Neural cell (in vitro differentiated cells): ENCODE results near the gene SLCO1C1. TPM values are rescaled to one million over a fixed set of nuclear protein-coding genes. Genes with fewer than 3 reads are reported as not detected.

Source experiments
- H2AFZ ChIP-seq: fragments of 200-600, 300-800 bp; sonication (generic), shearing (Covaris generic); 2 replicates; pipeline ENCODE4 v1.6.0; 2014; ENCODE audit warnings: low read depth, mild to moderate bottlenecking, antibody characterized with exemption, low read length, moderate library complexity
- H3F3A ChIP-seq: fragments of 200-600 bp; shearing (Covaris generic); 2 replicates; pipeline ENCODE4 v1.6.1; 2016; ENCODE audit warnings: mild to moderate bottlenecking, moderate library complexity, mixed read lengths, antibody characterized with exemption, low read length; ENCODE audit not compliant: insufficient read depth, poor library complexity, severe bottlenecking
- H3K27ac ChIP-seq: fragments of 200-600, 300-800 bp; sonication (generic), shearing (Covaris generic); 2 replicates; pipeline ENCODE4 v1.5.1; 2014; ENCODE audit warnings: mild to moderate bottlenecking, low read length, moderate library complexity
- H3K27me3 ChIP-seq: fragments of 300-800, 200-600 bp; sonication (generic), shearing (Covaris generic); 2 replicates; pipeline ENCODE4 v1.6.0; 2014; ENCODE audit warnings: mild to moderate bottlenecking, low read depth, low read length, moderate library complexity; ENCODE audit not compliant: insufficient read depth
- H3K36me3 ChIP-seq: fragments of 300-800, 200-600 bp; sonication (generic), shearing (Covaris generic); 2 replicates; pipeline ENCODE4 v1.5.1; 2014; ENCODE audit warnings: mild to moderate bottlenecking, antibody characterized with exemption, low read length, moderate library complexity; ENCODE audit not compliant: insufficient read depth
- H3K4me2 ChIP-seq: fragments of 300-800, 200-600 bp; sonication (generic), shearing (Covaris generic); 2 replicates; pipeline ENCODE4 v1.6.0; 2014; ENCODE audit warnings: mild to moderate bottlenecking, low read length
- H3K4me3 ChIP-seq: fragments of 300-800, 200-600 bp; sonication (generic), shearing (Covaris generic); 2 replicates; pipeline ENCODE4 v1.5.1; 2014; ENCODE audit warnings: mild to moderate bottlenecking, low read length, moderate library complexity
- H3K79me2 ChIP-seq: fragments of 200-600 bp; shearing (Covaris generic); replicated peaks from 2 replicates; pipeline ENCODE4 v1.6.0; 2014; ENCODE audit warnings: mild to moderate bottlenecking, low read length, moderate library complexity; ENCODE audit not compliant: insufficient read depth
- H3K9ac ChIP-seq: fragments of 300-800, 200-600 bp; sonication (generic), shearing (Covaris generic); 2 replicates; pipeline ENCODE4 v1.6.1; 2016; ENCODE audit warnings: mild to moderate bottlenecking, low read length, mixed read lengths
- H3K9me2 ChIP-seq: fragments of 200-600 bp; shearing (Covaris generic); 2 replicates; pipeline ENCODE4 v1.6.1; 2016; ENCODE audit warnings: mild to moderate bottlenecking, low read length, mixed read lengths; ENCODE audit not compliant: insufficient read depth
- H3K9me3 ChIP-seq: fragments of 200-600, 300-800 bp; sonication (generic), shearing (Covaris generic); 2 replicates; pipeline ENCODE4 v1.6.1; 2016; ENCODE audit warnings: mild to moderate bottlenecking, mixed run types, low read length, moderate library complexity, mixed read lengths
- H4K20me1 ChIP-seq: fragments of 200-600 bp; shearing (Covaris generic); 2 replicates; pipeline ENCODE4 v1.6.1; 2016; ENCODE audit warnings: mild to moderate bottlenecking, mixed run types; ENCODE audit not compliant: insufficient read depth
- CTCF ChIP-seq: fragments of 450-650 bp; IDR thresholded peaks from 2 replicates; pipeline ENCODE4 v1.5.1; 2014; ENCODE audit warnings: antibody characterized with exemption, mild to moderate bottlenecking, moderate library complexity; ENCODE audit not compliant: poor library complexity, severe bottlenecking
- EP300 ChIP-seq: fragments of 450-650 bp; conservative IDR thresholded peaks from 2 replicates; pipeline ENCODE4 v1.6.1; 2014; ENCODE audit warnings: antibody characterized with exemption, mild to moderate bottlenecking, moderate library complexity; ENCODE audit not compliant: poor library complexity, severe bottlenecking
- EZH2 ChIP-seq: fragments of 200-600, 300-800 bp; shearing (Covaris generic), sonication (generic); IDR thresholded peaks from 2 replicates; pipeline ENCODE4 v1.6.1; 2014; ENCODE audit warnings: antibody characterized with exemption, low read length, borderline replicate concordance, mild to moderate bottlenecking; ENCODE audit not compliant: insufficient read depth, poor library complexity, severe bottlenecking
- MXI1 ChIP-seq: fragments of 450-650 bp; conservative IDR thresholded peaks from 2 replicates; pipeline ENCODE4 v1.6.1; 2014; ENCODE audit warnings: antibody characterized with exemption, mild to moderate bottlenecking; ENCODE audit not compliant: poor library complexity, severe bottlenecking
- POLR2AphosphoS5 ChIP-seq: IDR thresholded peaks from 2 replicates; pipeline ENCODE4 v1.6.1; 2012
- RAD21 ChIP-seq: fragments of 450-650 bp; conservative IDR thresholded peaks from 2 replicates; pipeline ENCODE4 v1.6.1; 2014; ENCODE audit warnings: antibody characterized with exemption, mild to moderate bottlenecking, moderate library complexity
- REST ChIP-seq: IDR thresholded peaks from 2 replicates; pipeline ENCODE4 v1.6.1; 2012; ENCODE audit warnings: borderline replicate concordance
- SMC3 ChIP-seq: fragments of 450-650 bp; conservative IDR thresholded peaks from 2 replicates; pipeline ENCODE4 v1.6.1; 2014; ENCODE audit warnings: antibody characterized with exemption, mild to moderate bottlenecking, moderate library complexity; ENCODE audit not compliant: poor library complexity
- TAF1 ChIP-seq: IDR thresholded peaks from 2 replicates; pipeline ENCODE4 v1.6.1; 2012; ENCODE audit warnings: low read depth
- polyA plus RNA-seq: library from polyadenylated mRNA; depleted of rRNA; stranded (reverse); fragments of >200 nt; gene quantifications from 2 replicates; pipeline ENCODE4 v1.2.3, GENCODE V29; 2014

The SLCO1C1 gene
- polyA plus RNA-seq, 1 donor from 2014 or later = not detected

GRCh38 chr12:20657496-20657895, 37.6 kb upstream of the SLCO1C1 start:
- H4K20me1 ChIP-seq = no peaks in the 10 kb centered on the region
- H3K27me3 ChIP-seq = no peaks in the 10 kb centered on the region
- no peaks in the 10 kb centered on the region for H3F3A ChIP-seq
- no peak overlapping the region for H2AFZ ChIP-seq
- no peaks in the 10 kb centered on the region for H3K9me2 ChIP-seq
- no peaks in the 10 kb centered on the region for H3K79me2 ChIP-seq
- no peak for TF ChIP-seq MXI1
- TF ChIP-seq EP300 = no peak
- no peak for TF ChIP-seq CTCF
- TF ChIP-seq RAD21 = no peak
- peaks cover 3% of the 10 kb centered on the region for H3K9me3 ChIP-seq
- H3K4me2 ChIP-seq = no peak overlapping the region
- no peak overlapping the region for H3K4me3 ChIP-seq
- no peak overlapping the region for H3K27ac ChIP-seq
- no peaks in the 10 kb centered on the region for H3K36me3 ChIP-seq
- H3K9ac ChIP-seq = no peak overlapping the region

- Histone ChIP-seq H3K4me2 (no peak overlapping the region), H4K20me1 (no peaks in the 10 kb centered on the region), H3K27ac (no peak overlapping the region), H3K27me3 (no peaks in the 10 kb centered on the region), H2AFZ (no peak overlapping the region), H3K36me3 (no peaks in the 10 kb centered on the region), H3K9me2 (no peaks in the 10 kb centered on the region), H3F3A (no peaks in the 10 kb centered on the region), H3K9me3 (peaks cover 3% of the 10 kb centered on the region), H3K4me3 (no peak overlapping the region), H3K9ac (no peak overlapping the region), H3K79me2 (no peaks in the 10 kb centered on the region)
- no peak for TF ChIP-seq REST
- no peak for TF ChIP-seq CTCF
- no peak for TF ChIP-seq EP300
- TF ChIP-seq RAD21 = no peak
- TF ChIP-seq POLR2AphosphoS5 = no peak
- TF ChIP-seq MXI1 = no peak
- no peak for TF ChIP-seq EZH2
- no peak for TF ChIP-seq TAF1
- TF ChIP-seq SMC3 = no peak
Observed at GRCh38 chr12:20681334-20681733, 13.8 kb upstream of the SLCO1C1 start.
